ENCODE measurements around the gene TSEN15. TPM values are rescaled to one million over a fixed set of nuclear protein-coding genes. Genes with fewer than 3 reads are reported as not detected.

The TSEN15 gene
- total and polyA plus RNA-seq, 2 of the 13 experiments (the other 11 are each of a cell fraction or from before 2014, with no cell fraction given) = 25.6 to 35.8 TPM

- TF ChIP-seq STAT6 (CRISPR knock-in tag; IDR thresholded peaks at IDR 0.05; ENCODE audit: borderline replicate concordance) = no peak
- peak; percentile 79; the same call in 1 of the 2 replicates for TF ChIP-seq FOXO1 (CRISPR knock-in tag; IDR thresholded peaks at IDR 0.05)
- no peak; the same call in 1 of the 2 replicates for TF ChIP-seq AHDC1 (CRISPR knock-in tag; IDR thresholded peaks at IDR 0.05; ENCODE audit: borderline replicate concordance)
- TF ChIP-seq ZGPAT (CRISPR knock-in tag; IDR thresholded peaks at IDR 0.05) = peak; percentile 88
- TF ChIP-seq HNRNPH1 (optimal IDR thresholded peaks at IDR 0.05; ENCODE audit: low read depth, low read length) = no peak
- no peak; the same call in 1 of the 2 replicates for TF ChIP-seq RERE (CRISPR knock-in tag; IDR thresholded peaks at IDR 0.05; ENCODE audit: low read depth)
- TF ChIP-seq BRCA1 (CRISPR knock-in tag; IDR thresholded peaks at IDR 0.05) = no peak
- no peak for TF ChIP-seq ZNF672 (CRISPR knock-in tag; IDR thresholded peaks at IDR 0.05)
- TF ChIP-seq PRMT3 (CRISPR knock-in tag; IDR thresholded peaks at IDR 0.05; ENCODE audit: borderline replicate concordance, low read depth) = peak; percentile 92; the same call in 1 of the 2 replicates
- TF ChIP-seq ZFX (CRISPR knock-in tag; IDR thresholded peaks at IDR 0.05; ENCODE audit: low read depth) = peak; percentile 95
- TF ChIP-seq SMAD3 (CRISPR knock-in tag; IDR thresholded peaks at IDR 0.05) = peak; percentile 74; the same call in 1 of the 2 replicates
These were observed at the start of gene TSEN15 (continued) for GRCh38 chr1:184051485-184052193.

All from HepG2 (cell line).